DMS114 treated with DMSO at 0.1 percent for 48 hours (cell line): Measurements from ENCODE around the gene CRTAC1.

Experiments
- DNase-seq: peaks from one replicate; lab custom pipeline; 2025; ENCODE audit not compliant: unreplicated experiment; lab: John Stamatoyannopoulos, UW

The CRTAC1 gene

DNA sequence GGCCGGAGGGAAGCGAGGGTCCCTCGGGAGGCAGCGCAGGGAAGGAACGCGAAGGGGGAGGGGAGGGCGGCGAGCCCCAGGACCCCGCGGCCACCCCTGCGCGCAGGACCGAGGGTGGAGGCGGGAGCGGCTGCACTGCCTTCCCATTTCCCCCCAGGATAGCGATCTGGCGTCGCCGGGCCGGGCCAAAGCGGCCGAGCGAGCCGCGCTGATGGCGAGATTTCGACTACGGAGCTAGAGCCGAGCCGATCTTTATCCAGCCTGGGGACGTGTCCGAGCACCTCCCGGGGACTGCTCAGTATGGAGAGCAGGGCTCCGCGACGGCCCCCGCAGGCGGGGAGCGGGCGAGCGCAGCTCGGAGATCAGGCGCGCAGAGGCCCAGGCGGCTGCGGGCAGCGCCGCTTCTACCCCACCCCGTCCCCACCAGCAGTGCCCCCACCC is 590 bp upstream of the CRTAC1 start:
- DNase-seq = no peak

DNA sequence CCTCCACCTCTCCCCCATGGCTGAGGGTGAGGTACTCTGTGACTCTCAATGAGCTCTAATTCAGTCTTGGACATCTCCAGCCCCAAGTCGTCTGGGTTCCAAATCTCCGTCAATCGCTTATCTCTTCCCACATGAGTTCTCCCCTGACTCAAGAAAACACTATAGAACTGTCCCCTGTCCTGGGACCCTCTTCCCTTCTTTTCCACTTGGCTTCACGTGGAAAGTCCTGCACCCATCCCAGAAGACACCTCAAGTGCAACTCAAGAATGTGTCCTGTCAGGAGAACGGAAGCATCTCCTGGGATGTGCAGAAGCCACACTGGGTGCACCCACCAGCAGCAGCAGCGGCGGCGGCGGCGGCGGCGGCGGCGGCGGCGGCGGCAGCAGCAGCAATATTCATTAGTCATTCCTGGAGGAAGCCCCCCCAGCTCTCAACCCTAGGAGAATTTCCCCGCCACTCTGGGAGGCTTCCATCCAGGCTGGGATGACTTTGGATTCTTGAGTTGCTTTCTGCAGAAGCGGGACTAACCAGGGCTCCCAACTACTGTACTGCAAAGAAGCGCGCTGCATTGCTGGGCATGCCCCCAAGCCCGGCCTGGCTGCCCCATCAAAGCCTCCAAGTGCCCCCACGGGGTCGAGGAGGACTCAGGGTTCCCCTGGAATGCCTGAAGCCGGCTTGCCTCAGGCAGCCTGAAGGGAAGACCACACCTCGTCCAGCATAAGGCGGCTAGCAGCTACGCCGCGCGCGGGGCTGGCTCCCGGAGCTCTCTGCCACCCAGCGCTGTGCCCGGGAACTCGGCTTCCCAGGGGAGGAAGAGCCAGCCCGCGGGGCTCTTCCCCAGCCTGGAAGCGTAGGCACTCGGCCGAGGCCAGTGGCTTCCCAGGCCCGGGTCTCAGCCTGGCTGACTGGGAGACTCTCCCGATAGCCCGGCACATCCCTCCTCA is 1.0 kb downstream of the CRTAC1 start:
- DNase-seq = no peak

DNA sequence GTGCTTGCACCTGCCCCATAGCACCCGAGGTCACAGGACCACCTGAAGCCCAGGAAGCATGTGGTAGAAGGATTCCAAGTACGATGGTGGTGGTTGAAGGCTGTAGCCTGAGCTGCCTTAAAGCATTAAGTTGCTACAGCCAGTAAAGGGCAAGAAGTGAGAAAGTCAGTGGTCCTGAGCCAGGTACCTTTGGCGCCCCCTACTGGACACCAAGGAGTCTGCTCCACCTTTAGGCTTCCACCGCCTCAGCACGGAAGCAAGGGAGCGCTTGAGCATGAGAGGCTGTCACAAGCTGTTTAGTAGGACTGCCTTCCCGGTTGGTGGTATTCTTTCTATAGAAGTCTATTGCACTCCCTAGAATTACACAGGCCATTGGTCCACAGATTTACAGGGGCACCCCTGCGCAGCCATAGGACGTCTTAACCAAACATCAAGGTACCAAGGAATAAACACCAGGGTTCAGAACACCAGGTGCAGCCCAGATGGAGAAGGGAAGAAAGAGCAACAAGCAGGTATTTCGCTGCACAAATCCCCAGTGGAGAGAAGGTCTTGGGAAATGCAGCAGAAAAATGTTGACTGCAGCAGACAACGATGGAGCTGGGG is 2.2 kb downstream of the CRTAC1 start:
- DNase-seq = no peak

DNA sequence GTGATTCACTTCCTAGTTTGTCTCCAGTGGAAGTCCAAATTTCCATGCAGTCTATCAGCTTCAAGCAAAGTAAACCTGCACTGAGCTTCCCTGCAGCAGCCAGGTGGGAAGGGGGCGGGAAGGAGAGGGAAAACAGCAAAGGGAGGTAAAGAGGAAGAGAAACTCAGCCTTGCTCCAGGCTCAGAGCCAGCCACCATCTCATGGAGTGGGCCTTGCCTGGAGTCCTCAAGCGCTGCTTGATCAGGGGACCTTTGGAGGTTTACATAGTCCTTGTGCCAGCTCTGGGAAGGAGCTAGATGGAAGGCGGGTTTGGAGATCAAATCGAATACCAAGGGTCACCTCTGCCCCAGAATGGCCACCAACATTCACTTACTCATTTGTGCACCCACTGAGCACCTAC is 7.4 kb downstream of the CRTAC1 start:
- no peak for DNase-seq

DNA sequence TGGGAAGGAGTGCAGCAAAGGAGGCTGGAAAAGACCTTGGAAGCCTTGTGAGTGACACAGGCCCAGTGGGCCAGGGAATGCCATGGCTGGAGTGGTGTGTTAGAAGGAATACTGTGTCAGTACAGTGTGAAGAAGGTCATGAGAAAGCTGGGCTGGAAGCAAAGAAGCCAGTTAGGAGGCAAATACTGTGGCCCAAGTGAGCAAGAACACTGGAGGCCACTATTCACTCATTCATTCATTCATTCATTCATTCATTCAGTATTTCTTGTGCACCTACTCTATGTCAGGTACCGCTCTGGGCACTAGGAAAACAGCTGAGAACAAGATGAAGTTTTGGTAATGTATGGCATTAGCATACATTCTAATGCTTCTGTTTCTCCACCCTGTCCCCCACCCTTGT is 9.6 kb downstream of the CRTAC1 start:
- no peak for DNase-seq

DNA sequence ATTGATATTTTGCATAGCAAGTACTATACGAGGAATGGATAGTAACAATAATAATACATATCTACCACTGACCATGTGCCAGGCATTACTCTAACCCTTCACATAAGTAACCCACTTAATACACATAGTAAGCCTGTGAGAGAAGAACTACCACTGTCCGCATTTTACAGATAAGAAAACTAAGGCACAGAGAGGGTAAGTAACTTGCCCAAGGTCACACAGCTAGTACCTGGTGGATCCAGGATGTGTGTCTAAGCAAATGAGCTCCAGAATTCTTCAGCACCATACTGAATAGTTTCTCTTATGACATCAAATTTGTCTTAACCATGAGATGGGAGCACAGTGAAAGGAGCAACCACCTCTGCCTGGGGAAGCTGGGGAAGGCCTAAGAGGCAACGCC is 10.2 kb downstream of the CRTAC1 start:
- no peak for DNase-seq

DNA sequence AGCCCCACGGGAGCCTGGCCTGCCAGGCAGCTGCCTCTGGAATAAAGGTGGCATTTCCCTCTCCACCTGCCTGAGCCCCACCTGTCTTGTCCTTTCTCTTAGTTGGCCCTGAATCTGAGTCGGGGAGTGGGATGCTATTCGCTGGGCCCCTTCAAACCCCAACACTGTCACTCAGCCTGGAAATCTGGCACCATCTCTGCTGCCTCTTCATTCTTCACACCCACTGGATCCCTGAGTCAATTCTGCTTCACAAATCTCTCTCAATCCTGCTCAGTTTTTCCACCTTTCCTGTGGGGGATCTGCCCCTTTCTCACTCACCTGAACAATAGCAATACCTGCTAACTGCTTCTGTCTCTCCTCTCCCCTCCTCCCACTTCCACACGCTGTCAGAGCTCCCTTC is 10.6 kb downstream of the CRTAC1 start:
- DNase-seq = no peak

DNA sequence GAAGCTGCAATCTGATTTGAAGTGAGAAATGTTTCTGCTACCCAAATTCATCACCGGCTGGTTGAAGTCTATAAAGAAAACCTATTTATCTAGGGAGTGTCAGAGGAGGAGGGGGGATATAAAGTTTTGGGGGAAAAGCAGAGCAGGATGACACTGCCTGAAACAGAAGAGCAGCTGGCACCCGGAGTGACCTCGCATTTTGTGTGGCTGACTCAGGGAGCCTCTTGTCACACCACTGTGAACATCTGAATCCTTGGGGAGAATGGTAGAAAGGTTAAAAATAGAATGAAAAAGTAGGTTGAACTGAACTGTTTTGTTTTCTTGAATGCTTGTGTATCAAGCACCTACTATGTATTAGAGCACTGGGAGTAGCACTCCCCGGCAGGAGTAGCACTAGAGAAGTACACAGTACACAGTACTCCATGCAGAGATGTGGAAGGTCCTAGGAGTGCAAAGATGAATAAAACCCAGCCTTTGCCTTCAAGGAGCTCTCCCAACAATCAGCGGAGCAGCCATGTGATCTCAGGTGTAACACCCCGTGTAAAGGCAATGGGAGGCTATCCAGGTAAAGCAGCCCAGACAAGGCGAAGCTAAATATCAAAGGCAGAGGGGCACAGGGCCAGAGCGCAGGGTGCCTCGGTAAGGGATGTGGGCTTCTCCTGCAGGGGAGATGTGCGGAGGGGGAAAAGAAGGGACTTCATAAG is 13.5 kb downstream of the CRTAC1 start:
- DNase-seq = no peak

DNA sequence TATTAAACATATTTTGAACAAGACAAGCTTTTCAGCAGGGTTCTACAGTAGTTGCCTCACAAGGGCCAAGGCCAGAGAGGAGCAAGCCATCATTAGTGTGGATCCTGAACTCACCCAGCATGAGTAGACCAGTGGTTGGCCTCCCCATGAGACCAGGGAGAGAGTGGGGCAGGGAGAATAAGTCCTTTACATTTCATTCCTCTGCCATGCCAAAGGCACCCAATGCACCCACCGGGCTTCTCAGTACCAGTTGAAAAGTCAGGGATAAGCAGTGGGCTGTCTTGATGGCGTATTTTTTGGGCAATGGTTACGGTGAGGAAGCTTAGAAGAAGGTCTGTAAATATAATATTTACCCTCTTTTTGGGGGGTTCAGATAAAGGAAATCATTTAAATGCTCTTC is 16.6 kb downstream of the CRTAC1 start:
- DNase-seq = no peak

DNA sequence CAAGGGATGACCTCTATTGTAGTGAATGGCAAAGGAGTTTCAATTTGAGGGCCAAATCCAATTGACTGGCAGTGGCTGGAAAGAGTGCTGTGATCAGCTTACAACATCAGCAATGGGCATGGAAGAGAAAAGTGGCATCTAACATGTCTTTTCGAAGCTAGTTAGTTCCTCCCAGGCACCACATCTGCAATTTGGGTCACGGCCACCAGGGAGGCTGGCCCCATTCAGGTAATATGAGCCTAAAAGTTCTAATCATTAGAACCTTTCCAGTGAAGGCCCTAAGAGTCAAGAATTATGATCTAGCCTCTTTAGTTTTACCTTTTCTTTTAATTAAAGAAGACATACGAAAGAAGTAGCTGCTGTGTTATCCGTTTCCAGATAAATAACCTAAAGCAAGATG is 17.3 kb downstream of the CRTAC1 start:
- DNase-seq = no peak

DNA sequence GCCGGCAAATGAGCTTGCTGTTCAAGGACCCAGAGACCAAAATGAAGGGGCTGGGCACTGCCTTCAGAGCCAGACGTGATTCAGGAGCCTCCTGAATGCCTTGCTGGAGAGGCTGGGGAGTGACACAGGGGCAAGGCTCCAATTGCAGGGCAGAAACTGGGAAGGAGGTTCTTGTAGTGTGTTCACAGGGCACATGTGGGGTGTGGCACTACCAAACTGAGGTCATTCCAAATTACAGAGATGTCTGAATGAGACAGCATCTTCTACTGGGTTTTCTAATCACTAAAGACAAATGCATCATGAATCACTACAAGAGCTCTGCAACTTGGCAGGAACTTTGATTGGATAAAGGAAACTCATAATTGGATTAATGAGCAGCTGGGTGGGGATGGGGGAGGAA is 17.8 kb downstream of the CRTAC1 start:
- DNase-seq = no peak

DNA sequence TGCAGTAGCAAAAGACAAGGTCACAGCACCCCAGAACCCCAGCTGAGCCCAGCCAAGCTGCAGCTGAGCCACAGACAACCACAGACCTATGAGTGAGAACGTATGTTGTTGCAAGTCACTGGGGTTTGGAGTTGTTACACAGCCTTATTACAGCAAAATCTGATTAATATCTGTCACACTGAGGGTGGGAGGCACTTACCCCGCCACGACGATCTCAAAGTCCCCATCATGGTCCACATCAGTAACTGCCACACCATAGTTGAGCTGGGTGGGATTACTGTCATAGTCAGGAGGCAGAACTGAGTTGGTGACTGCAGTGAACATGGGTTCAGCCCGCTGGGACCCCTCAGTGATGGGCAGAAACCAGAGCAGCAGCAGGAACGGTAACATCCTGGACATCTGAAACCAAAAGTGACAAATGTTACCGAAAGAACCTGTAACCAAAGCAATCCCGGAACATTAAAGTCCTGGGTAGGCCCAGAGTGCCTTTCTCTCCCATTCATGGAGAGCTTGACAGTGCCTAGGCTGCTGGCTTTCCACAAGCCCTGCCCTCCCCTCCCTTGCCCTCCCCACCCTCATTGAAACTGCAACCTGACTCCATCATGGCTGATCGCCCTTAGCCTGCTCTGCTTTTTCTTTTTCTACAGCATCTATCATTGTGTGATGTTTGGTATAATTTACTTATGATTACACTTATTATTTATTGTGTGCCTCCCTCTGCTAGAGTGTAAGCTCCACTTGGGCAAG is 19.3 kb downstream of the CRTAC1 start:
- no peak for DNase-seq

DNA sequence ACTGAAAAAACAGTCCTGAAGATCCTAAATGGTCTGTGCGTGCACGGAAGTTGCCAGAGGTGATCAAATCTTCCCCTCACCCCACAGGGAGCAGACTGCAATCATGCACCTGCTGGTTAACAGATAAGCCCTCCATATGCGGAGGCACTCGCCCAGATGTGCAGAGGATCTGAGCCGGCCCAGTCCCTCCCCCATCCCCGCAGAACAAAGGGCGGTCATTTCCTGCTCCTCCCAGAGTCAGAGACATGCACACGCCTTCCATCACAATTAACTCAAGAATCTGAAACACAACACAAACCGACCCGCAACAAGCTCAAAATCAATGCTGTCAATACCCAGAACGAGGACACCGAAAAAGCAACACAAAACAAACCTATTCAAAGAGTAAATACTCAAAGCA is 24.2 kb downstream of the CRTAC1 start:
- DNase-seq = no peak

DNA sequence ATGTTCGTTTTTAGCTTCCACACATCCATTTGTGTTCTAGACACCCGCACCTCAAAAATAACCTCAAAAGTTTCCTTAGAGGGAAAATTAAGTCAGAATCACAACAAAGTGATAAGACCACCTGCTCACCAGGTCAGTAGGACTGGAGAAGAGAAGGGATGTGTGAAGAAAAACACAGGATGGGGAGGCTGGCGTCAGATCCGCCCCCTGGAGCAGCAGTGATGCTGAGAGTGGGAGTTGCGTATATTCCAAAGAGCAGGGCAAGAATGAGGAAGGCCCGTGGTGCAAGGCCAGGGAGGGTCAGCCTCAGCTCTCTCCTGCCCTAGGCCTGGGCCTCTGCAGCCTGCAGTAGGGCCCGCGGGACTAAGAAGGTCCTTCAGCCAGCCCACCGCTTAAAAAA is 28.7 kb downstream of the CRTAC1 start:
- no peak for DNase-seq

DNA sequence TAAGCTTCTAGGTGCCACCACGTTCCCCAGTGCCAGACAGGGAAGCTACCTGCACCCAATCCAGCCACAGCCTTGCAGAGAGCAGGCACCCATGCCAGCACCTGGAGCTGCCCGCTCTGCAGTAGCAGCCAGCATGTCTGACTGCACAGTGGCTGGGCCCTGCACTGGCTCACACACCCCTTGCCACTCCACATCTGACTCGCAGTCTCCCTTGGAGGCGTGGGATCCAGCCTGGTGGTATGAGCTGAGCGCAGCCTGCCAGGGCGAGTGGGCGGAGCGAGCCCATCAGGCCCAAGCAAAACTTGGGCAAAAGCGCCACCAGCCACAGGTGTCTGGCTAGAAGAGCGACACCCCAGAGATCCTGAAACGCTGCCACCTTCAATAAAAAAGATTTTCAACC is 30.1 kb downstream of the CRTAC1 start:
- no peak for DNase-seq

DNA sequence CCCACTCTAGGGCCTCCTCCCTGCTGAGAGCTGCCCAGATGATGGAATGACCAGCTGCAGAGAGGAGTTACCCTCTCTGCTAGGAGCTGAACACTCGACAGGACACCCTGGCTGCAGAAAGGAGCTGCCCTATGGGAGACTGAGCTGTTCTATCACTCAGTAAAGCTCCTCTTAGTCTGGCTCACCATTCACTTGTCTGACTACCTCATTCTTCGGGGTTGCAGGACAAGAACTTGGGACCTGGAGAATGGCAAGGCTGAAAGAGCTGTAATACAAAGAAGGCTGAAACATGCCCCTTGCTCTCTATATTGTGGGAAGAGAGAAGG is 30.5 kb downstream of the CRTAC1 start:
- no peak for DNase-seq

DNA sequence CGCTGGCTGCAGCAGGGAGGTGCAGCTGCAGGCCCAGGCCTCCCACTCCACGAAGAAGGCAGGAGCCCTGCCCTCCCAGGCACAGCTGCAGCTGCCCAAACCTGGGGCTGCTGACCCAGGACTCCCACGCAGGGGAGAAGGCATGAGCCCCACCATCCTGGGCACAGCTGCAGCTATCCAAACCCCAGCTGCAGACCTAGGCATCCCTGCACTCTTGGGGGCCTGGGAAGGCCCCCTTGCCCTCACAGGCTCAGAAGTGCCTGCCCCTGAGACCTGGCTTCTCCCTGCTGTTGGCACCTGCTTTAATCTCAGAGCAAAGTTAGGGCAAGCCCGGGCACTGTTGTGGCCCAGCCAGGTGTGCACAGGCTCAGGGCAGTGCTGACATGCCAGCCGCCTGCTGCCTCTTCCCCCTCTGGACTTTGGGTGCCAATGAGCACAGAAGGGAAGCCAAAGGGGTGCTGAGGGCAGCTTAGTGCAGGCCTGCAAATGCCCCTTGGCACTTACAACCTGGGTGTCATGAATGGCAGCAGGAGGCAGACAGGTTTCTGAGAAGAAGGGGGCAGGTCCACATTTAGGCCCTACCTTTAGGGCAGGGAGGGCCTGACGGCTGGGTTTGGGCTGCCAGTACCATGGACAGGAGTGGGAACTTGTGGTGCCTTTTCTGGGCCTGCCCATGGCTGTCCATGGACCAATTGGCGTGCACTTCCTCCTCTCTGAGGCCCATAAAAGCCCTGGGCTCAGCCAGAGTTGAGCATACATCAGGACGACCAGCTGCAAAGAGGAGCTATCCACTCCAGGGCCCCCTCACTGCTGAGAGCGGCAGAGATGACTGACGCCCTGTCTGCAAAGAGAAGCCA is 31.1 kb downstream of the CRTAC1 start:
- no peak for DNase-seq

DNA sequence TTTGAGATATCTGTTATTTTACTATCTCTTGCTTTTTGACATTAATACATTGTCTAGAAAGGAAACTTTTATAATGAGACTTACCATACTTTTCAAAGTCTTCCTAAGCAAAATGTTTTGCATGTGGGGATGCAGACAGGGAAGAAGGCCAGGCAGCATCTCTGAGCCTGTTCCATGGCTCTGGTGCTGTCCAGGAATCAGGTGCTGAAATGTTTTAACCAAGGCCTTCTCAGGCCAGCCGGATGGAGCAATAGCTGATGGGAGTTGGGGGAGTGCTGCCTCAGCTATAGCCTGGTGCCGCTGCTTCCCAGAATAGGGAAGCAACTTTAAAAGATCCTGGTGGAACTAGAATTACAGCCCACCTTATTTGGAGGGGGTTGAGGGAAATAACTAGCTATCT is 38.5 kb downstream of the CRTAC1 start:
- DNase-seq = no peak

DNA sequence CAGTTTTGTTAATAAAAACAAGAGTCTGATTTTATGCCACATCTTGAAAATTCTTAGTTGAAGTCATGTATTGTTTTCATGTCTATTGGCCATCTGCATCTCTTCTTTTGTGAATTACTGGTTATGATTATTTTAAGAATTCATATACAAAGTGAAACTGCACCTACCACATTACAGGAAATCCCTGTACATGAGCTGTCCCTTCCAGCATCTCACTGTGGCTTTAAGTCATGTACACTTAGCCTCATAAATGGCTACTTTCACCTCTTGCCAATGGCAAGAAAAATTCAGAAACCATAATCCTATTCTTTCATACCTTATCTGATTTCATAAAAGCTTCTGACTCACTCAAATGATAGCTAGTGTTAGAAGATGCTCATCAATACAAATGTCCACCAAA is 48.6 kb downstream of the CRTAC1 start:
- DNase-seq = no peak

DNA sequence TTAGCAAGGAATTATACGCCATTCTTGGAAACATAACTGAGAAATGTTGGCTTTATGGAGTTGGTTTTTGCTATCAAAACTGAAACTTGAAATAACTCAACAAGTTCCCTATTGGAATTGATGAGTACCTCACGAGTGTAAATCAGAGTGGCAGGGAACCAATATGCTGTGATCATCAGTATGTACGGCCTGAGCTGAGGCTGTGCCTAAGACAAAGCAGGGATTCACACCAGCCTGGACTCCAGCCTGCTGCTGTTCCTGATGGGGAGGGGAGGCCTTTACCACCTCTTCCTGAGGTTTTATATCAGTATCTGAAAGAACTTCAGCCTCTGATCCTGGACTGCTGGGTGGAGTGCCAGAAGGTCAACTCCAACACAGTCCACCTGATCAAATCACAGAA is 52.7 kb downstream of the CRTAC1 start:
- no peak for DNase-seq

DNA sequence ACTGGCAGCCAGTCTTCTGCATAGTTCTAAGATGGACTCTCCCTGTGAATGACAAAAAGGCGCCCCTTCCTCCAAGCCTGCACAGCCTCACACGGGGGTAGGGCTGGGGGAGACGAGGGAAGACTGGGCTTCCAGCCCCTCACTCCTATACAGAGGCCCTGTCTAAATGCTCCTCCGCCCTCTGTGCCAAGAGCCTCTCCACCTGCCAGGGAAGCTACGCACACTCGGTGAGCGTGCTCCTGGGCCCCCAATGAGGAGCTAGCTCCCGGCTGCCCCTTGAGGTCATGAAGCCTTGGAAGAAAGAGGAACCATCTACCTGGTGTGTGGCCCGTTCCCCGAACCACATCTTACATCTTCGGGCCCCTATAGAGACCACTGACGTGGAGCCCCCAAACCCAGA is 54.8 kb downstream of the CRTAC1 start:
- DNase-seq = no peak
